Measurements from ENCODE around the gene MNX1.

MNX1 gene

DNA sequence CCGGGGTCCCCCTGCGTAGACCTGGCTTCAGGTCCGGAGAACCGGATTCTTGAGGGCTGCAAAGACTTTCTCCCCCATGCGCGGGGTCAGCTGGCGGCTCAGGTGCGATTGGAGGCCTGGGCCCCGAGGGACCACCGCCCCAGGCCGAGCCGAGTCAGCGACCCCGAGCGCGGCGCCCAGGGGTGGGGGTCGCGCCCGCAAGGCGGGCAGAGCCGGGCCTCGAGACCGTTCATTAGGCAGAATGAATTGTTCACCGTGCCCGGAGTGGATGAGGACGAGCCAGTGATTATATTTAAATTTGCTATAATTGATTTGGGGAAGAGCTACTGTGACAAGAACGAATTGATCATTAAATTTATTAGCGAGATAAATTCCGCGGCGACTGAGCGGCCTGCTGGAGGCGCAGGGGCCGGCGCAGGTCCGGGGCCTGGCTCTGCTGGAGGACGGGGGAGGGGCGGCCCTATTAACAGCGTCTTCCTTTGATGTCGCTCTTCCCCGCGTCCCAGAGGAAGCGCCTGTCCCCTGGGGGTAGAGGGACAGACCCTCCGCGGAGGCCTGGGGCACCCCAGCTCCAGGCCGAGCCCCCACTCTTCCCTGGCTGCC lies 7.5 kb downstream of the MNX1 start:
- DNase-seq (ENCODE audit: low read depth in 2 of 2): no peak

- DNase-seq (ENCODE audit: low read depth in 2 of 2): no peak
Measured at GRCh38 chr7:157001920-157002818, 8.3 kb downstream of the MNX1 start.

GRCh38 chr7:157000741-157001653 lies 9.5 kb downstream of the MNX1 start:
- no peak for DNase-seq (ENCODE audit: low read depth in 2 of 2)

DNA sequence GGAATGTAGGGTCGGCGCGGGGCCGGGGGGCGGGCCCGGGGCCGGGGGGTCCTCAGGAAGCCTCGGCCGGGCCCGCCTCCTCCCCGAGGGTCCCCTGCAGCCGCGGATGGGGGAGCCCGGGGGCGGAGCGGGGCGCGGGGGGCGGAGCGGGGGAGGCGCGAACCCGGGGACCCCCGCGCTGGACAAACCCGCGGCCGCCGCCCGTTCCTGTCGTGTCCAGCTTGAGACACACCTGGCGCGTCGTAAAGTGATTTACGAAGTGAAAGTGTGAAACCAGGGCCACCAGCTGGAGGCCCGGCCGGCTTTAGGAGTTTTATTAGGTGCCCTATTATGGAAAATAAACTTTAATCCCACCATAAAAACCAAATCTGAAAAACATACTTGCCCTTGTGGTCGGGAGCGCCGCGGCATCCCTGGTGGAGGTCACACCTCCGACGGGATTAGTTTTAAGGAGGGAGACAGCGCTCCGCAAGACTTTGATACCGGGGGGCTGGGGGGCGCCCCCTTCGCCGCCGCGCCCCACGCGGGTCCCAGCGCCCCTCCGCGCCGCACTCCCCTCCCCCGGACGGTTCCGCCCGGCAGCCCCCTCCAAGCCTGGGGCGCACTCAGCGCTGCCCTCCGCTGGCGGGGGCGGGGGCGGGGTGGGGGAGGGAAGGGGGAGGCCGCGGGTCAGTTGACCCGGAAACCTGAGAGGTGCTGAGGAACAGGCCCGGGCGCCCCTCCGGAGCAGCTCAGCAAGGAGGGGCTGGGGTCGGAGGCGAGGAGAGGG lies 10.3 kb downstream of the MNX1 start:
- DNase-seq (ENCODE audit: low read depth in 2 of 2): no peak

GRCh38 chr7:156998988-156999957 lies 11.2 kb downstream of the MNX1 start:
- no peak for DNase-seq (ENCODE audit: low read depth in 2 of 2)

DNA sequence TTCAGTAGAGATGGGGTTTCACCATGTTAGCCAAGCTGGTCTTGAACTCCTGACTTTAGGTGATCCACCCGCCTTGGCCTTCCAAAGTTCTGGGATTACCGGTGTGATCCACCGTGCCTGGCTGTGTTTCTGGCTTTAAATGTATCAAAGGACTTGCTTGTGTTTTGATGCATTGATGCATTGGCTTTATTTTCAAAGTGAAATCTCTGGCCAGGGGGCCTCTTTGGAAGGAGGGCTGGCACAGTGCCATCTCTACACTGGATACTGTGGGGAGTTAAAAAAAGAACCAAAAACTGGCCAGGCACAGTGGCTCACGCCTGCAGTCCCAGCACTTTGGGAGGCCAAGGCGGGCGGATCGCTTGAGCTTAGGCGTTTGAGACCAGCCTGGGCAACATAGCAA lies 16.0 kb downstream of the MNX1 start:
- DNase-seq (ENCODE audit: low read depth in 2 of 2): no peak

DNA sequence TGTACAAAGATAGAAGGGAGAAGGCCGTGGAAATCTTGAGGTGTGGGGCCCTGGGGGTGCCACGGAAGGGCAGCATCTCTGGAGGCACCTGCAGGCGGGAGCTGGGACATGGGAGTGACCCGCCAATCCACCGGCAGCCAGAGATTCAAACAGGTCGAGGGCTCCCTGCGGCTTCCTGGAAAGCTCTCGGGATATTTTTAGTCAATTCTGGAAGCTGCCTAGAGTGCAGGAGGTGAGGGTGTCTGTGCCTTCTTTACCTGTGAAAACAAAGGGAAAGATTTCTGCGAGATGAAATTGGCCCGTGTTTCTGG lies 16.6 kb downstream of the MNX1 start:
- DNase-seq (ENCODE audit: low read depth in 2 of 2): no peak

- DNase-seq (ENCODE audit: low read depth in 2 of 2): no peak
Measured at GRCh38 chr7:156993021-156993924, 17.2 kb downstream of the MNX1 start.

DNA sequence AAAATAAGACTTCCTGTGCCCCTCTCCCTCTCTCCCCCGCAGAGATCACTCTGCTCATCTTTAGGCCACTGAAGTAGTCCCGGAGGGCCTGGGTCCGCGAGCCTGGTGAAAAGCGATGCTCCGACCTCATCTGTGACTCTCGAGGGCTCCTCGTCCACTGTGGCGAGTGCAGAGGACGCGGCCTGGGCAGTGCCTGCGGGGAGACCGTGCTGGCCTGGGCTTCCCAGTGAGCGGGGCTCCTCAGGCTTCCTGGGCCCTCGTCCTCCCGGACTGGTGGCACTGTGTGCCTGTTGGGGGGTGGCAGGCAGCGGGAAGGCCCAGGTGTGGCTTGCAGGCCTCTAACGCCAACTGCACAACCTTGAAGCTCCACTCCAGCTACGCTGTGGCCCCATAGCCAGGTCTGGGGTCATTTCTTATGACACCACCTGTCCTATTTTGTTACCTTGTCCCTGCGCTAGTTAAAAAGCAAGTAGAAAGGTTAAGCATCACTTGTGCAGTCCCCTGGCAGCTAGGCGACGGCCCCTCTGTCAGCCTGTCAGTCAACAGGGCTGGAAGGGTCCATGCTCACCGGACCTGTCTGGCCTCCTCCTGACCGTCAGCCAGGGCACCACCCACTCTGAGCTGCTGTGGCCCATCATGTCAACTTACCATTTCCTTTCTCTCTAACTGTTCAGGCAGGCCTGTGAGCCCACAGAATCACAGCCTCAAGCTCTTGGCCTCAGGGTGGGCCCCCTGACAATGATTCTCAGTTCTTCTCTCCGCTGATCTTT lies 20.5 kb downstream of the MNX1 start:
- no peak for DNase-seq (ENCODE audit: low read depth in 2 of 2)

GRCh38 chr7:156988343-156989185 lies 21.9 kb downstream of the MNX1 start:
- DNase-seq (ENCODE audit: low read depth in 2 of 2): no peak

GRCh38 chr7:156986378-156986777 lies 24.1 kb downstream of the MNX1 start:
- no peak for DNase-seq (ENCODE audit: low read depth in 2 of 2)

- DNase-seq (ENCODE audit: low read depth in 2 of 2): no peak
Measured at GRCh38 chr7:156985101-156985992, 25.1 kb downstream of the MNX1 start.

- DNase-seq (ENCODE audit: low read depth in 2 of 2): no peak
Measured at GRCh38 chr7:156984174-156984891, 26.1 kb downstream of the MNX1 start.

DNA sequence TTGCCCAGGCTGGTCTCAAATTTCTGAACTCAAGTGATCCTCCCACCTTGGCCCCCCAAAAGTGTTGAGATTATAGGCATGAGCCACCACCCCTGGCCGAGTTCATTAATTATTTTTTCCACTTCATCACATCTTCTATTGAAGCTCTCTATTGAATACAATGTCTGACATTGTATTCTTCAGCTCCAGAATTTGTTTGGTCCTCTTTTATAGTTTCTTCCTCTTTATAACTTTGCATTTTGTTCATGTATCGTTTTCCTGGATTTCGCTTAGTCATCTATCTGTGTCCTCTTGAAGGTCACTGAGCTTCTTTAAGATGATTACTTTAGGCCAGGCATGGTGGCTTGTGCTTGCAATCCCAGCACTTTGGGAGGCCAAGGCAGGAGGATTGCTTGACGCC lies 30.8 kb downstream of the MNX1 start:
- DNase-seq (ENCODE audit: low read depth in 2 of 2): no peak

- no peak for DNase-seq (ENCODE audit: low read depth in 2 of 2)
Measured at GRCh38 chr7:156979007-156979606, 31.4 kb downstream of the MNX1 start.

GRCh38 chr7:156975620-156976019 lies 34.8 kb downstream of the MNX1 start:
- DNase-seq (ENCODE audit: low read depth in 2 of 2): no peak
